ENCODE measurements around the gene ANKRD6. TPM values are rescaled to one million over a fixed set of nuclear protein-coding genes. Genes with fewer than 3 reads are reported as not detected.

ANKRD6 gene
- total RNA-seq, 1 experiment from 2014 or later: 13.9 TPM

- TF ChIP-seq ZNF512 (CRISPR knock-in tag; IDR thresholded peaks at IDR 0.05; ENCODE audit: borderline replicate concordance): no peak
- TF ChIP-seq ZNF263 (CRISPR knock-in tag; IDR thresholded peaks at IDR 0.05; ENCODE audit: low read depth): no peak
- TF ChIP-seq NFATC4 (CRISPR knock-in tag; IDR thresholded peaks at IDR 0.05): no peak
- no peak for TF ChIP-seq CREB1 (CRISPR knock-in tag; IDR thresholded peaks at IDR 0.05)
- TF ChIP-seq GRHL2 (CRISPR knock-in tag; IDR thresholded peaks at IDR 0.05; ENCODE audit: insufficient replicate concordance, severe bottlenecking): no peak
- TF ChIP-seq SMAD4 (CRISPR knock-in tag; IDR thresholded peaks at IDR 0.05): no peak
- TF ChIP-seq KAT7 (CRISPR knock-in tag; IDR thresholded peaks at IDR 0.05; ENCODE audit: borderline replicate concordance): no peak
- TF ChIP-seq FOXJ3 (CRISPR knock-in tag; IDR thresholded peaks at IDR 0.05; ENCODE audit: borderline replicate concordance): no peak
- TF ChIP-seq AR (CRISPR knock-in tag; IDR thresholded peaks at IDR 0.05): no peak
- TF ChIP-seq MXD4 (CRISPR knock-in tag; IDR thresholded peaks at IDR 0.05; ENCODE audit: borderline replicate concordance): no peak
- no peak for TF ChIP-seq ATF1 (CRISPR knock-in tag; IDR thresholded peaks at IDR 0.05)
- TF ChIP-seq PRDM15 (CRISPR knock-in tag; IDR thresholded peaks at IDR 0.05): no peak
- TF ChIP-seq NFE2L1 (CRISPR knock-in tag; IDR thresholded peaks at IDR 0.05): no peak
- TF ChIP-seq NR2C2 (CRISPR knock-in tag; IDR thresholded peaks at IDR 0.05): no peak
- TF ChIP-seq ZNF416 (CRISPR knock-in tag; IDR thresholded peaks at IDR 0.05): no peak
- TF ChIP-seq PRRX2 (CRISPR knock-in tag; IDR thresholded peaks at IDR 0.05): no peak
- TF ChIP-seq MAX (CRISPR knock-in tag; IDR thresholded peaks at IDR 0.05): no peak; the same call in 1 of the 2 replicates
- TF ChIP-seq ETV6 (CRISPR knock-in tag; IDR thresholded peaks at IDR 0.05): no peak
- no peak; the same call in 1 of the 2 replicates for TF ChIP-seq FOXP4 (CRISPR knock-in tag; IDR thresholded peaks at IDR 0.05)
- peak; percentile 77; the same call in 1 of the 2 replicates for TF ChIP-seq ZNF423 (CRISPR knock-in tag; IDR thresholded peaks at IDR 0.05)
- no peak; the same call in 1 of the 2 replicates for TF ChIP-seq TEAD1 (CRISPR knock-in tag; IDR thresholded peaks at IDR 0.05)
- no peak for TF ChIP-seq ZBTB43 (CRISPR knock-in tag; IDR thresholded peaks at IDR 0.05)
- TF ChIP-seq EMX1 (CRISPR knock-in tag; IDR thresholded peaks at IDR 0.05): no peak
- TF ChIP-seq JUN (CRISPR knock-in tag; IDR thresholded peaks at IDR 0.05): 0 out of 2 replicates have a peak, but pooled peaks have one; percentile 45
- TF ChIP-seq SMAD3 (CRISPR knock-in tag; IDR thresholded peaks at IDR 0.05; ENCODE audit: borderline replicate concordance): no peak
- TF ChIP-seq CBFB (CRISPR knock-in tag; IDR thresholded peaks at IDR 0.05; ENCODE audit: low read depth): no peak
- peak; percentile 83 for TF ChIP-seq USF2 (CRISPR knock-in tag; IDR thresholded peaks at IDR 0.05)
Observed at GRCh38 chr6:89433252-89434149, 549 bp downstream of the ANKRD6 start (continued).
